ENCODE data around the gene RNF182.
"Not testable (repeated sequence)": the region's sequence is repeated elsewhere in the genome, so short reads cannot be mapped to it uniquely, and the experiment has no call there.

The RNF182 gene

GRCh38 chr6:13965582-13966127, 40.9 kb downstream of the RNF182 start:
- no peak for DNase-seq (ENCODE audit: low read depth in 2 of 2)

GRCh38 chr6:13971303-13971702, 46.6 kb downstream of the RNF182 start:
- DNase-seq (ENCODE audit: low read depth in 2 of 2): no peak

- not testable (repeated sequence) for DNase-seq (ENCODE audit: low read depth in 2 of 2)
These were observed 47.9 kb downstream of the RNF182 start for GRCh38 chr6:13972602-13973001.

- DNase-seq (ENCODE audit: low read depth in 2 of 2): not testable (repeated sequence)
These were observed 48.7 kb downstream of the RNF182 start for GRCh38 chr6:13973422-13973821.

GRCh38 chr6:13978102-13978640, 53.4 kb downstream of the RNF182 start:
- DNase-seq (ENCODE audit: low read depth in 2 of 2): no peak

- DNase-seq (ENCODE audit: low read depth in 2 of 2): no peak
These were observed 54.0 kb downstream of the RNF182 start for GRCh38 chr6:13978787-13979186.

GRCh38 chr6:13979284-13980171, 54.8 kb downstream of the RNF182 start:
- no peak for DNase-seq (ENCODE audit: low read depth in 2 of 2)

GRCh38 chr6:13980534-13980933, 55.8 kb downstream of the RNF182 start:
- no peak for DNase-seq (ENCODE audit: low read depth in 2 of 2)

- DNase-seq (ENCODE audit: low read depth in 2 of 2): no peak
These were observed 61.0 kb downstream of the RNF182 start for GRCh38 chr6:13985663-13986325.

GRCh38 chr6:13986700-13987399, 62.1 kb downstream of the RNF182 start:
- DNase-seq (ENCODE audit: low read depth in 2 of 2): no peak

- no peak for DNase-seq (ENCODE audit: low read depth in 2 of 2)
These were observed 62.7 kb downstream of the RNF182 start for GRCh38 chr6:13987400-13987865.

GRCh38 chr6:13988049-13988738, 63.4 kb downstream of the RNF182 start:
- no peak for DNase-seq (ENCODE audit: low read depth in 2 of 2)

- no peak for DNase-seq (ENCODE audit: low read depth in 2 of 2)
These were observed 64.2 kb downstream of the RNF182 start for GRCh38 chr6:13988908-13989307.

GRCh38 chr6:13989496-13990144, 64.9 kb downstream of the RNF182 start:
- no peak for DNase-seq (ENCODE audit: low read depth in 2 of 2)

- DNase-seq (ENCODE audit: low read depth in 2 of 2): no peak
These were observed 66.0 kb downstream of the RNF182 start for GRCh38 chr6:13990796-13991195.

GRCh38 chr6:13991393-13991792, 66.6 kb downstream of the RNF182 start:
- no peak for DNase-seq (ENCODE audit: low read depth in 2 of 2)

- no peak for DNase-seq (ENCODE audit: low read depth in 2 of 2)
These were observed 67.8 kb downstream of the RNF182 start for GRCh38 chr6:13992417-13993055.

GRCh38 chr6:13993416-13993815, 68.7 kb downstream of the RNF182 start:
- no peak for DNase-seq (ENCODE audit: low read depth in 2 of 2)

- DNase-seq (ENCODE audit: low read depth in 2 of 2): no peak
These were observed 73.6 kb downstream of the RNF182 start for GRCh38 chr6:13998356-13998755.

GRCh38 chr6:14000901-14001300, 76.1 kb downstream of the RNF182 start:
- no peak for DNase-seq (ENCODE audit: low read depth in 2 of 2)
